HEK293 (cell line): Measurements from ENCODE around the gene RNU1-4.
"Not testable (repeated sequence)": the region's sequence is repeated elsewhere in the genome, so short reads cannot be mapped to it uniquely, and the experiment has no call there.

Source experiments
- CTCF ChIA-PET: fragments of 350-600 bp; formaldehyde crosslinking; extraction: SDS; loops from one replicate; lab custom pipeline; 2021; ENCODE audit warnings: antibody characterized with exemption; lab: Yijun Ruan, JAX
- POLR2A ChIA-PET: fragments of 300-600 bp; formaldehyde crosslinking; extraction: SDS; loops from one replicate; lab custom pipeline; 2020; ENCODE audit warnings: antibody characterized with exemption, inconsistent platforms; lab: Yijun Ruan, JAX
- H3K27ac ChIP-seq: fragments of 200-500 bp; sonication (Bioruptor generic); 2 replicates; pipeline ENCODE4 v1.5.1; 2014; ENCODE audit warnings: low read depth, low read length, control low read depth, inconsistent platforms; ENCODE audit errors: extremely low read depth
- H3K36me3 ChIP-seq, 2 experiments: fragments of 200-500 bp in 1 of 2; sonication (Bioruptor generic) in 1 of 2; 1 replicate in 1 of 2; 2 replicates in 1 of 2; pipeline ENCODE4 v1.5.1; 2014 to 2017; ENCODE audit warnings: inconsistent platforms in 2 of 2, low read length in 2 of 2; ENCODE audit not compliant: control insufficient read depth in 2 of 2, insufficient read depth in 1 of 2
- H3K4me1 ChIP-seq: fragments of 200-500 bp; sonication (Bioruptor generic); 2 replicates; pipeline ENCODE4 v1.5.1; 2014; ENCODE audit warnings: mild to moderate bottlenecking, low read length, inconsistent platforms; ENCODE audit not compliant: control insufficient read depth, insufficient read depth
- H3K4me3 ChIP-seq: 2 replicates; pipeline ENCODE4 v1.5.1; 2011; ENCODE audit warnings: low read depth, mild to moderate bottlenecking, control low read depth, low read length, moderate library complexity
- H3K9me3 ChIP-seq: fragments of 200-500 bp; sonication (Bioruptor generic); 2 replicates; pipeline ENCODE4 v1.5.1; 2014; ENCODE audit warnings: low read depth, low read length, inconsistent platforms; ENCODE audit not compliant: control insufficient read depth, insufficient read depth

The RNU1-4 gene

GRCh38 chr1:16752770-16753169 lies 12.5 kb downstream of the RNU1-4 start:
- H3K4me1 ChIP-seq, H3K9me3 ChIP-seq, H3K27ac ChIP-seq, H3K36me3 ChIP-seq, H3K4me3 ChIP-seq, POLR2A ChIA-PET: not testable (repeated sequence)
- CTCF ChIA-PET = interaction anchor here (0.7 kb wide), 1 partner anchor 208 kb away, joined by 3 read pairs; no protein-coding TSS in a partner anchor

GRCh38 chr1:16755385-16755784 lies 15.1 kb downstream of the RNU1-4 start:
- H3K9me3 ChIP-seq, H3K36me3 ChIP-seq, H3K4me1 ChIP-seq, H3K27ac ChIP-seq, POLR2A ChIA-PET, H3K4me3 ChIP-seq, CTCF ChIA-PET: not testable (repeated sequence)

DNA sequence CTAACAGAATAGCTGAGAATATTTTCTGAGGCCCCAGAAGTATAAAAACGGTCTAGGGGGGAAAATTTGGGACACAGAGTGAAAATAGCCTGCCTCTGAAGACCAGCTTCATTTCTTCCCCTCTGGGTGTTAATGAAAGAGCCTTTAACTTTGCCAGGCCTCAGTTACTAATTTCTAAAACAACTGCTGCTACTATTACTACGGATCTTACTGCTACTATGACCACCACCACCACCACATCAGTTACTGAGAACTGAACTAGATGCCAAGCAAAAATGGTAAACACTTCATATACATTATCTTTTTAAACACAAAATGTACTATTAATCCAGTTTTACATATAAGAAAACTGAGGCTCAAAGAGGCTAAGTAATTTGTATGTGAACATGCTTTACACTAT lies 15.6 kb downstream of the RNU1-4 start:
- POLR2A ChIA-PET, H3K36me3 ChIP-seq, H3K4me1 ChIP-seq, H3K27ac ChIP-seq, H3K4me3 ChIP-seq, CTCF ChIA-PET, H3K9me3 ChIP-seq: not testable (repeated sequence)

- POLR2A ChIA-PET, H3K4me3 ChIP-seq, H3K9me3 ChIP-seq, H3K36me3 ChIP-seq, CTCF ChIA-PET, H3K27ac ChIP-seq, H3K4me1 ChIP-seq: not testable (repeated sequence)
These were observed 17.3 kb downstream of the RNU1-4 start for GRCh38 chr1:16757574-16757973.

DNA sequence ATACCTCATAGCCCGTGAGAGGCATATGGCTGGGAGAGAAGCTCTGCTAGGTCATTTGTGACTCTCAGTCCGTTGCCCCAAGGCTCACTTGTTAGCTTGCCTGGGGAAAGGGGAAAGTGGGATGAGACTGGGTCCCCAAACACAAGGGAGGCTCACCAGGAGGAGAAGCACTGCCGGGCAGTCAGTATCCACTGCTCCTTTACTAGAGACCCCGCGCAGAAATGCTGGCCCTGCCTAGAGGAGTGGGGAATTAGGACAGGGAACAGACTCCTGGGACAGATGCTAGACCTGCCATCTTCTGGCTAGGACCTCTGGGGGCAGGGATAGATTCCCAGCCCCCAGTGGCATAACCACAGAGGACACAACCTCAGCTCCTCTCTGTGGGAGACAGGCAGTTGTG lies 17.7 kb downstream of the RNU1-4 start:
- H3K4me3 ChIP-seq, H3K27ac ChIP-seq, H3K9me3 ChIP-seq, H3K36me3 ChIP-seq, H3K4me1 ChIP-seq, POLR2A ChIA-PET, CTCF ChIA-PET: not testable (repeated sequence)

GRCh38 chr1:16759041-16759493 lies 18.8 kb downstream of the RNU1-4 start:
- H3K36me3 ChIP-seq, CTCF ChIA-PET, POLR2A ChIA-PET, H3K9me3 ChIP-seq, H3K4me1 ChIP-seq, H3K27ac ChIP-seq, H3K4me3 ChIP-seq: not testable (repeated sequence)

DNA sequence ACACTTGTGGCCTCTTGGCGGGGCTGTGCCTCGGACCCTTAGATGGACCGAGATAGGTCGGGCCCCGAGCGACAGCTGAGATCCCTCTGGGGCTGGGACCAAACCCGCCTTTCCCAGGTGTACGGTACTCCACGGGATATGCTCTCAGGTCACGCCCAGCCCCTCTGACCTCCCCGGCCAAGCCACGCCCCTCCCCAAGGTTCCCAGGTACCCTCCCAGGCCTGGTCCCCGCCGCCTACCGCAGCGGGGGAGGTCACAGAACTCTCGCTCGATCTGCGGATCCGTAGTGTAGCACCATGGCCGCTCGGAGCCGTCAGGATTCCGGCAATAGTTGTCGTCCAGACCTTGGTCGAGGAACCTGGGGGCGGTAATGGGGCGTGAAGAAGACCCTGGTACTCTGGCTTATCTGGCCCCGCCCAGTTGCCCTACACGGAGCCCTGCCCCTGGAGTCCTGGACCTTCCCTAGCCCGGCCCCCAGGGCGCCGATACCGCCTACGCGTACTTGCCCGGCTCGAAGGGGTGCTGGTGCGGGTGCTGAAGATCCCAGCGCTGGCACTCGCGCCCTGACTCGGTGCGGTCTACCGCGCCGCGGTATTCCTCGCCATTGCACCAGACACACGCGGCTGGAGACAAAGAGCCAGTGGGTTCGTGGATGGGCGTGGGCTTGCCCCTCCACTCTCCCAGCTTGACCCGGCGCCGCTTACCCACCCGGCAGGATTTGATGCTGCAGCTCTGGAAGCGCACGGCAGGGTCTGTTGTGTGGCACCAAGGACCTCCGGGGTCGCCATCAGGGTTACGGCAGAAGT lies 19.5 kb downstream of the RNU1-4 start:
- H3K9me3 ChIP-seq, CTCF ChIA-PET, H3K4me1 ChIP-seq, H3K36me3 ChIP-seq, H3K4me3 ChIP-seq, POLR2A ChIA-PET, H3K27ac ChIP-seq: not testable (repeated sequence)

GRCh38 chr1:16760456-16760765 lies 20.1 kb downstream of the RNU1-4 start:
- H3K4me3 ChIP-seq, H3K27ac ChIP-seq, H3K4me1 ChIP-seq, POLR2A ChIA-PET, H3K36me3 ChIP-seq, CTCF ChIA-PET, H3K9me3 ChIP-seq: not testable (repeated sequence)

DNA sequence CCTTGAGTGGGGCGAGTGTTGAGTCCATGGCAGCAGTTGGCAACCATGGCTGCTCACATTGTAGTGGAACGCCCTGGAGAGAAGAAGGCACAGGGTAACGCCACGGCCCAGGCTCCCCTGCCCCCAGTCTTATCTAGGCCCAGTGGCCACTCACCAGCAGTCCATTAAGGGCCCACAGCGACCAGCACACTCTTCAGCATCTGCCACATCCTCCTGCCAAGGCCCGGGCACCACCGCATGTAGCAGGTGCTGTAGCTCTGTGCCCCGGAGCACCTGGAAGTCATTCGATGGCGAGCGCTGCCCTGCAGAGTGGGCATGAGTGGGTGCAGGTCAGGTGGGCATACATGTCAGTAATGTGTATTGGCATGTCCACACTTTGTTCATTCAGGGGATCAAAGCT lies 20.5 kb downstream of the RNU1-4 start:
- POLR2A ChIA-PET, CTCF ChIA-PET: not testable (repeated sequence)

GRCh38 chr1:16764248-16764819 lies 24.0 kb downstream of the RNU1-4 start:
- H3K4me1 ChIP-seq, H3K27ac ChIP-seq, H3K4me3 ChIP-seq, POLR2A ChIA-PET, CTCF ChIA-PET, H3K9me3 ChIP-seq, H3K36me3 ChIP-seq: not testable (repeated sequence)

More for the DNA sequence above, 20.5 kb downstream of the RNU1-4 start:
- H3K9me3 ChIP-seq, H3K4me1 ChIP-seq, H3K4me3 ChIP-seq, H3K36me3 ChIP-seq, H3K27ac ChIP-seq: not testable (repeated sequence)

DNA sequence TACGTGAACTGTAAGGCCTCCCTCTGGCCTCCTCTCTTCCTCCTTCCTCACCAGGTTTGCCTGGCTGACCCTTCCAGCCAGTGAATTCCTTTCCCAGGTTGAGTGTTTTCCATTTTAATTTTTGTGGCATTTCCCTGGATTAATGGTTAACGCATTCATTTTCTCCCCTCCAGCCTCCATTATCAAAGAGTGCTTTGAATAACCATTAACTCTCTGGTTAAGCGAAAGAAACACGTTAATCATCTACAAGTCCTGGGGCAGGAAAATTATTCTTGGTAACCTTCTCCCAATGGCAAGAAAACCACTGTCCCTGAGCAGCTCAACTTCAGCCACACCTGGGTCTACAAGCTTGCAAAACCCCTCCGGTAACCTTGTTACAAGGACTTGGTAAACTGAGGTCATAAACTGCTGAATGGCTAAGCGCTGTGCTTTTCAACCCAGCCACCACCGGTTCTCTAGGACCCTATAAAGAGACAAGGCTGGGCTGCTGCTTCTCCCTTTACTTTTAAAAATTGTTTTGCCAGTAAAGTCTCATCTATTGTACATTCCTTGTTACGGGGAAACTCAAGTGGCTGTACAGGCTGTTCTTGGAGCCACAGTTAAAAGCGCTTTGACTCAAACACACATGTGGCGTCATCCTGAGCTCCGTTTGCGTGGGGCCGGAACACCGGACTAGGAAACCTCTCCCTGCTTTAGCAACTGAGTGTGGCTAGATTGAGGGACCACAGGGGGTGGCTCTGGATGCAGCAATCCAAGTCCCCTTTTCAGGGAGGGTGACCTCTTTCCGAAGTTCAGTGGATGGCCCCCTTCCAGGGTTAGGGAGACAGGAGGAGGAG lies 24.7 kb downstream of the RNU1-4 start:
- H3K9me3 ChIP-seq, H3K4me3 ChIP-seq, H3K36me3 ChIP-seq, H3K4me1 ChIP-seq, POLR2A ChIA-PET, CTCF ChIA-PET, H3K27ac ChIP-seq: not testable (repeated sequence)
